Mesendoderm (in vitro differentiated cells): ENCODE results near the gene ITPR3.
"Not testable (repeated sequence)": the region's sequence is repeated elsewhere in the genome, so short reads cannot be mapped to it uniquely, and the experiment has no call there.

Experiments used
- DNase-seq: peaks from one replicate; pipeline ENCODE4 v3.0.0; 2013
- H2AK5ac ChIP-seq: 2 replicates; pipeline ENCODE4 v1.6.1; 2013; ENCODE audit warnings: low read length, inconsistent platforms
- H2BK120ac ChIP-seq: 2 replicates; pipeline ENCODE4 v1.6.1; 2013; ENCODE audit warnings: low read depth, mild to moderate bottlenecking, low read length, moderate library complexity, mixed read lengths
- H2BK15ac ChIP-seq: replicated peaks from 2 replicates; pipeline ENCODE4 v1.6.1; 2013; ENCODE audit warnings: low read depth, mild to moderate bottlenecking, moderate library complexity
- H2BK5ac ChIP-seq: 2 replicates; pipeline ENCODE4 v1.6.1; 2013; ENCODE audit warnings: low read length, inconsistent platforms
- H3K18ac ChIP-seq: 2 replicates; pipeline ENCODE4 v1.6.1; 2013; ENCODE audit warnings: mild to moderate bottlenecking, low read length, mixed read lengths
- H3K23ac ChIP-seq: one replicate; pipeline ENCODE4 v1.6.1; 2013; ENCODE audit warnings: low read length
- H3K27ac ChIP-seq: 2 replicates; pipeline ENCODE4 v1.5.1; 2013; ENCODE audit warnings: low read depth, mild to moderate bottlenecking, inconsistent platforms, low read length, moderate library complexity
- H3K27me3 ChIP-seq: 2 replicates; pipeline ENCODE4 v1.6.1; 2013; ENCODE audit warnings: low read length, control low read depth, mild to moderate bottlenecking, inconsistent platforms; ENCODE audit not compliant: insufficient read depth, poor library complexity
- H3K36me3 ChIP-seq: 2 replicates; pipeline ENCODE4 v1.6.1; 2013; ENCODE audit warnings: low read length, inconsistent platforms; ENCODE audit not compliant: control insufficient read depth, insufficient read depth
- H3K4ac ChIP-seq: one replicate; pipeline ENCODE4 v1.6.1; 2013; ENCODE audit warnings: low read depth, mild to moderate bottlenecking, low read length, moderate library complexity
- H3K4me1 ChIP-seq: 2 replicates; pipeline ENCODE4 v1.6.1; 2013; ENCODE audit warnings: low read depth, low read length, inconsistent platforms; ENCODE audit not compliant: control insufficient read depth
- H3K4me2 ChIP-seq: 2 replicates; pipeline ENCODE4 v1.6.1; 2013; ENCODE audit warnings: low read length
- H3K4me3 ChIP-seq: 2 replicates; pipeline ENCODE4 v1.5.1; 2013; ENCODE audit warnings: mild to moderate bottlenecking, low read length
- H3K56ac ChIP-seq: one replicate; pipeline ENCODE4 v1.6.1; 2013; ENCODE audit warnings: low read length
- H3K79me1 ChIP-seq: 2 replicates; pipeline ENCODE4 v1.6.1; 2013; ENCODE audit warnings: low read length, inconsistent platforms
- H3K79me2 ChIP-seq: 2 replicates; pipeline ENCODE4 v1.6.1; 2013; ENCODE audit warnings: mild to moderate bottlenecking, low read length; ENCODE audit not compliant: control insufficient read depth, insufficient read depth
- H3K9ac ChIP-seq: 2 replicates; pipeline ENCODE4 v1.6.1; 2013; ENCODE audit warnings: low read length, inconsistent platforms
- H4K5ac ChIP-seq: one replicate; pipeline ENCODE4 v1.6.1; 2013; ENCODE audit warnings: low read length
- H4K8ac ChIP-seq: one replicate; pipeline ENCODE4 v1.6.1; 2013; ENCODE audit warnings: low read depth, mild to moderate bottlenecking, control low read depth, low read length, moderate library complexity
- WGBS: extraction: QIAGEN DNeasy Blood & Tissue Kit; methylation state at CpG from one replicate; pipeline ENCODE4 v1.1.7; 2013; ENCODE audit warnings: low lambda C conversion rate, missing lambda C conversion rate; ENCODE audit not compliant: insufficient coverage; ENCODE audit errors: extremely low coverage; 5-methylcytosine and 5-hydroxymethylcytosine counted together

The ITPR3 gene

GRCh38 chr6:33592280-33592594 lies 28.9 kb upstream of the ITPR3 start:
- Histone ChIP-seq H3K56ac (no peak overlapping the region), H3K4me2 (no peak overlapping the region), H3K18ac (no peak overlapping the region), H3K23ac (no peak overlapping the region), H3K79me2 (no peaks in the 10 kb centered on the region), H3K36me3 (no peaks in the 10 kb centered on the region), H4K8ac (no peak overlapping the region), H3K4me3 (no peak overlapping the region), H3K79me1 (no peaks in the 10 kb centered on the region), H2BK120ac (no peak overlapping the region), H3K9ac (no peak overlapping the region), H3K4me1 (peaks cover 4% of the 10 kb centered on the region), H3K4ac (no peak overlapping the region), H3K27me3 (no peaks in the 10 kb centered on the region), H4K5ac (no peak overlapping the region), H2AK5ac (no peak overlapping the region), H2BK5ac (no peak overlapping the region), H2BK15ac (no peak overlapping the region), H3K27ac (no peak overlapping the region)
- DNase-seq = no peak
- WGBS = no CpG with 5 or more reads among the region's 7 CpGs

- peak overlapping the region; percentile 60 for H3K23ac ChIP-seq
- no peak overlapping the region for H3K4ac ChIP-seq
- no peaks in the 10 kb centered on the region for H3K79me2 ChIP-seq
- H4K8ac ChIP-seq = no peak overlapping the region
- peak overlapping the region; percentile 84 for H3K56ac ChIP-seq
- H3K4me1 ChIP-seq = peaks cover 4% of the 10 kb centered on the region
- H2BK5ac ChIP-seq = no peak overlapping the region
- peak overlapping the region; percentile 80 for H3K4me2 ChIP-seq
- H3K79me1 ChIP-seq = no peaks in the 10 kb centered on the region
- peak overlapping the region; percentile 54 for H3K9ac ChIP-seq
- no peak overlapping the region for H2AK5ac ChIP-seq
- H3K4me3 ChIP-seq = peak overlapping the region; percentile 22
- no peak overlapping the region for H3K27ac ChIP-seq
- no CpG with 5 or more reads among the region's 57 CpGs for WGBS
- no peaks in the 10 kb centered on the region for H3K27me3 ChIP-seq
- peak; percentile 83 for DNase-seq
- H4K5ac ChIP-seq = no peak overlapping the region
- no peak overlapping the region for H2BK120ac ChIP-seq
- H2BK15ac ChIP-seq = no peak overlapping the region
- H3K36me3 ChIP-seq = no peaks in the 10 kb centered on the region
- no peak overlapping the region for H3K18ac ChIP-seq
Observed at GRCh38 chr6:33592595-33593413, 28.3 kb upstream of the ITPR3 start.

GRCh38 chr6:33593414-33593727 lies 27.8 kb upstream of the ITPR3 start:
- H3K27me3 ChIP-seq = no peaks in the 10 kb centered on the region
- H2BK5ac ChIP-seq = no peak overlapping the region
- no CpG with 5 or more reads among the region's 4 CpGs for whole genome bisulfite sequencing
- H3K56ac ChIP-seq = peak overlapping the region; percentile 84
- H3K23ac ChIP-seq = peak overlapping the region; percentile 60
- H4K5ac ChIP-seq = no peak overlapping the region
- no peak overlapping the region for H3K27ac ChIP-seq
- no peak overlapping the region for H3K18ac ChIP-seq
- H3K4me2 ChIP-seq = peak overlapping the region; percentile 80
- no peak overlapping the region for H2BK15ac ChIP-seq
- H3K79me1 ChIP-seq = no peaks in the 10 kb centered on the region
- no peak overlapping the region for H4K8ac ChIP-seq
- no peak overlapping the region for H2BK120ac ChIP-seq
- H3K4me3 ChIP-seq = no peak overlapping the region
- no peak overlapping the region for H2AK5ac ChIP-seq
- peaks cover 4% of the 10 kb centered on the region for H3K4me1 ChIP-seq
- no peaks in the 10 kb centered on the region for H3K79me2 ChIP-seq
- no peak for DNase-seq
- no peaks in the 10 kb centered on the region for H3K36me3 ChIP-seq
- H3K4ac ChIP-seq = no peak overlapping the region
- H3K9ac ChIP-seq = peak overlapping the region; percentile 54

- no peak overlapping the region for H3K27ac ChIP-seq
- H4K5ac ChIP-seq = no peak overlapping the region
- H3K4me2 ChIP-seq = no peak overlapping the region
- H3K79me2 ChIP-seq = no peaks in the 10 kb centered on the region
- no peaks in the 10 kb centered on the region for H3K79me1 ChIP-seq
- peaks cover 4% of the 10 kb centered on the region for H3K4me1 ChIP-seq
- no peak for DNase-seq
- H3K36me3 ChIP-seq = no peaks in the 10 kb centered on the region
- no peak overlapping the region for H3K56ac ChIP-seq
- no peaks in the 10 kb centered on the region for H3K27me3 ChIP-seq
- H2BK120ac ChIP-seq = no peak overlapping the region
- H3K18ac ChIP-seq = no peak overlapping the region
- H3K23ac ChIP-seq = no peak overlapping the region
- no peak overlapping the region for H2BK5ac ChIP-seq
- no peak overlapping the region for H4K8ac ChIP-seq
- no peak overlapping the region for H2AK5ac ChIP-seq
- no peak overlapping the region for H3K9ac ChIP-seq
- WGBS = no CpG with 5 or more reads among the region's 18 CpGs
- no peak overlapping the region for H3K4ac ChIP-seq
- H2BK15ac ChIP-seq = no peak overlapping the region
- H3K4me3 ChIP-seq = no peak overlapping the region
Observed at GRCh38 chr6:33595001-33595846, 25.9 kb upstream of the ITPR3 start.

GRCh38 chr6:33596894-33597293 lies 24.2 kb upstream of the ITPR3 start:
- not testable (repeated sequence) for H2AK5ac ChIP-seq, H3K27me3 ChIP-seq, DNase-seq, H4K5ac ChIP-seq, H3K23ac ChIP-seq, H3K56ac ChIP-seq, H3K4me2 ChIP-seq, H3K9ac ChIP-seq, H3K36me3 ChIP-seq, H3K4me3 ChIP-seq, H3K27ac ChIP-seq, H3K18ac ChIP-seq, H3K4me1 ChIP-seq, H3K4ac ChIP-seq, H2BK15ac ChIP-seq, H2BK5ac ChIP-seq, H2BK120ac ChIP-seq, H3K79me1 ChIP-seq, H3K79me2 ChIP-seq, H4K8ac ChIP-seq
- no CpG with 5 or more reads among the region's 5 CpGs for WGBS
